RWPE1 (cell line): ENCODE measurements around the gene KCNQ2.

Source experiments
- CTCF ChIA-PET: fragments of 350-600 bp; sonication (Branson Sonifier 250); formaldehyde crosslinking; extraction: SDS; loops from one replicate; lab custom pipeline; 2021; lab: Yijun Ruan, JAX
- POLR2A ChIA-PET: fragments of 400-600 bp; formaldehyde crosslinking; extraction: SDS; loops from one replicate; lab custom pipeline; 2020; ENCODE audit warnings: antibody characterized with exemption; ENCODE audit not compliant: low non-redundant PET; lab: Yijun Ruan, JAX
- DNase-seq: peaks from one replicate; pipeline ENCODE4 v3.0.0; 2012; ENCODE audit warnings: low spot score
- H3K27ac ChIP-seq: fragments of 450-650 bp; 2 replicates; pipeline ENCODE4 v1.5.1; 2017
- TF ChIP-seq, protein P1 (sequence below): fragments of 450-650 bp; conservative IDR thresholded peaks from 2 replicates; pipeline ENCODE4 v1.5.1; 2017; ENCODE audit warnings: low read depth, mild to moderate bottlenecking

Gene KCNQ2

GRCh38 chr20:63434599-63435378, 37.7 kb downstream of the KCNQ2 start:
- H3K27ac ChIP-seq: no peak overlapping the region
- ChIA-PET POLR2A (no interaction called here), CTCF (interaction anchor here (0.7 kb wide), 1 partner anchor 12 kb away, joined by 5 read pairs; no protein-coding TSS in a partner anchor)
- DNase-seq: peak; percentile 89
- TF ChIP-seq, protein P1, sequence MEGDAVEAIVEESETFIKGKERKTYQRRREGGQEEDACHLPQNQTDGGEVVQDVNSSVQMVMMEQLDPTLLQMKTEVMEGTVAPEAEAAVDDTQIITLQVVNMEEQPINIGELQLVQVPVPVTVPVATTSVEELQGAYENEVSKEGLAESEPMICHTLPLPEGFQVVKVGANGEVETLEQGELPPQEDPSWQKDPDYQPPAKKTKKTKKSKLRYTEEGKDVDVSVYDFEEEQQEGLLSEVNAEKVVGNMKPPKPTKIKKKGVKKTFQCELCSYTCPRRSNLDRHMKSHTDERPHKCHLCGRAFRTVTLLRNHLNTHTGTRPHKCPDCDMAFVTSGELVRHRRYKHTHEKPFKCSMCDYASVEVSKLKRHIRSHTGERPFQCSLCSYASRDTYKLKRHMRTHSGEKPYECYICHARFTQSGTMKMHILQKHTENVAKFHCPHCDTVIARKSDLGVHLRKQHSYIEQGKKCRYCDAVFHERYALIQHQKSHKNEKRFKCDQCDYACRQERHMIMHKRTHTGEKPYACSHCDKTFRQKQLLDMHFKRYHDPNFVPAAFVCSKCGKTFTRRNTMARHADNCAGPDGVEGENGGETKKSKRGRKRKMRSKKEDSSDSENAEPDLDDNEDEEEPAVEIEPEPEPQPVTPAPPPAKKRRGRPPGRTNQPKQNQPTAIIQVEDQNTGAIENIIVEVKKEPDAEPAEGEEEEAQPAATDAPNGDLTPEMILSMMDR: peak; percentile 87

- POLR2A ChIA-PET: no interaction called here
- H3K27ac ChIP-seq: no peak overlapping the region
- CTCF ChIA-PET: interaction anchor here (0.7 kb wide), 1 partner anchor 13 kb away, joined by 5 read pairs; no protein-coding TSS in a partner anchor
- no peak for DNase-seq
- TF ChIP-seq, protein P1: no peak
Observed at GRCh38 chr20:63433756-63434531, 38.5 kb downstream of the KCNQ2 start.

- peak overlapping the region; percentile 22; the same call in 1 of the 2 replicates for H3K27ac ChIP-seq
- ChIA-PET POLR2A (no interaction called here), CTCF (no interaction called here)
- DNase-seq: no peak
- TF ChIP-seq, protein P1: no peak
Observed at GRCh38 chr20:63433351-63433750, 39.1 kb downstream of the KCNQ2 start.

DNA sequence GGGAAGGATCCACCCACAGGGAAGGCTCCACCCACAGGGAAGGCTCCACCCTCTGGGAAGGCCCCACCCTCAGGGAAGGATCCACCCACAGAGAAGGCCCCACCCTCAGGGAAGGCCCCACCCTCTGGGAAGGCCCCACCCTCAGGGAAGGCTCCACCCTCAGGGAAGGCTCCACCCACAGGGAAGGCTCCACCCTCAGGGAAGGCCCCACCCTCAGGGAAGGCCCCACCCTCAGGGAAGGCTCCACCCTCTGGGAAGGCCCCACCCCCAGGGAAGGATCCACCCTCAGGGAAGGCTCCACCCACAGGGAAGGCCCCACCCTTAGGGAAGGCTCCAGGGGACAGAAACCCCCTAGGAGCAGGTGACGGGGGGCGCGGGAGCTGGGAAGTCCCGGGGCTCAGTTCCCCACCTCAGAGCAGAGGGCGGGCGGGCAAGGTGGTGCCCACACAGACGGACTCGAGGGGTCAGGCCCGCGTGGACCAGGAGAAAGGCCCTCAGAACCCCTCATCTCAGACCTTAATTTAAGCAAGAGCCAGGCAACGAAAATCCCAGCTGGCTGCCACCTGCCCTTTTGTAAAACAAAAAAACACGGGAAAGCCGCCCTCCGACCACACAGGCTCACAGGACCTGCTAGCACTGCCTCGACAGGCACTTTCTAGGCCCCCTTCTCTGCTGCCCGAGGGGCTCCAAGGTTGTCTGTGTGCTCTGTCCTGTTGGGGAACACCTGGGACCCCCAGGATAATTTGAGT, 39.7 kb downstream of the KCNQ2 start:
- H3K27ac ChIP-seq: peak overlapping the region; percentile 22; the same call in 1 of the 2 replicates
- ChIA-PET CTCF (no interaction called here), POLR2A (no interaction called here)
- TF ChIP-seq, protein P1: no peak
- no peak for DNase-seq

- ChIA-PET POLR2A (no interaction called here), CTCF (no interaction called here)
- TF ChIP-seq, protein P1: no peak
- H3K27ac ChIP-seq: no peak overlapping the region
- DNase-seq: no peak
Observed at GRCh38 chr20:63431944-63432343, 40.5 kb downstream of the KCNQ2 start.

- POLR2A ChIA-PET: no interaction called here
Observed at GRCh38 chr20:63430891-63431290, 41.6 kb downstream of the KCNQ2 start.

More at GRCh38 chr20:63430891-63431290, 41.6 kb downstream of the KCNQ2 start:
- CTCF ChIA-PET: no interaction called here
- TF ChIP-seq, protein P1: no peak
- H3K27ac ChIP-seq: no peak overlapping the region
- DNase-seq: no peak
